K562 (cell line): ENCODE measurements around the gene IL2RG.

Experiments used
- CBX2 ChIP-seq: fragments of 200-600 bp; sonication (generic); IDR thresholded peaks from one replicate; pipeline ENCODE4 v1.6.1; 2012; ENCODE audit warnings: mild to moderate bottlenecking, low read length, inconsistent platforms; ENCODE audit not compliant: insufficient read depth, poor library complexity, severe bottlenecking
- JUN ChIP-seq, 2 experiments: sonication (generic) in 1 of 2; formaldehyde crosslinking in 1 of 2; IDR thresholded peaks; 2 replicates each; pipeline versions ENCODE4 v1.6.1 to v1.8.0; 2012 to 2022; ENCODE audit warnings: borderline replicate concordance in 2 of 2, mild to moderate bottlenecking in 2 of 2, improper control_type of control experiment in 1 of 2, low read depth in 1 of 2, low read length in 1 of 2, missing genetic modification reagents in 1 of 2
- PML ChIP-seq: IDR thresholded peaks from 2 replicates; pipeline ENCODE4 v1.6.1; 2012; ENCODE audit warnings: low read length, inconsistent platforms
- PRPF4 ChIP-seq: fragments of 200-400 bp; formaldehyde crosslinking; IDR thresholded peaks from one replicate; pipeline ENCODE4 v1.6.1; 2017; ENCODE audit warnings: low read length, low read depth, mild to moderate bottlenecking; ENCODE audit not compliant: insufficient read depth, poor library complexity, severe bottlenecking
- RCOR1 ChIP-seq, 2 experiments: IDR thresholded peaks; 2 replicates each; pipeline ENCODE4 v1.6.1; 2012; ENCODE audit warnings: low read depth in 2 of 2, low read length in 2 of 2, borderline replicate concordance in 1 of 2, improper control_type of control experiment in 1 of 2
- SMC3 ChIP-seq: conservative IDR thresholded peaks from 2 replicates; pipeline ENCODE4 v1.6.1; 2011; ENCODE audit warnings: low read depth, low read length, improper control_type of control experiment; ENCODE audit not compliant: insufficient read depth
- SRSF1 ChIP-seq: fragments of 200-400 bp; formaldehyde crosslinking; IDR thresholded peaks from 2 replicates; pipeline ENCODE4 v1.6.1; 2017; ENCODE audit warnings: mild to moderate bottlenecking, low read depth, low read length, moderate library complexity
- TAF1 ChIP-seq: IDR thresholded peaks from 2 replicates; pipeline ENCODE4 v1.6.1; 2011; ENCODE audit warnings: mild to moderate bottlenecking, low read length, moderate library complexity; ENCODE audit not compliant: insufficient read depth, control insufficient read depth, severe bottlenecking; ENCODE audit errors: extremely low read depth
- ZFX ChIP-seq: sonication (generic); formaldehyde crosslinking; IDR thresholded peaks from 2 replicates; pipeline ENCODE4 v1.8.0; 2022; ENCODE audit warnings: mild to moderate bottlenecking, missing genetic modification reagents, moderate library complexity
- ZNF12 ChIP-seq: sonication (generic); formaldehyde crosslinking; IDR thresholded peaks from 2 replicates; pipeline ENCODE4 v1.4.0; 2020; ENCODE audit warnings: mild to moderate bottlenecking, missing genetic modification reagents
- ZNF274 ChIP-seq: IDR thresholded peaks from 2 replicates; pipeline ENCODE4 v1.6.1; 2011; ENCODE audit warnings: low read depth, mild to moderate bottlenecking, low read length, moderate library complexity, borderline replicate concordance
- TF ChIP-seq, protein P1 (sequence below), 3 experiments: IDR thresholded peaks in 2 of 3; conservative IDR thresholded peaks in 1 of 3; 2 replicates each; pipeline ENCODE4 v1.5.1; 2011 to 2012; ENCODE audit warnings: low read length in 3 of 3, mild to moderate bottlenecking in 3 of 3, control low read depth in 2 of 3, improper control_type of control experiment in 1 of 3, inconsistent platforms in 1 of 3, low read depth in 1 of 3, mixed read lengths in 1 of 3, moderate library complexity in 1 of 3; ENCODE audit not compliant: insufficient read depth in 2 of 3

DNA sequence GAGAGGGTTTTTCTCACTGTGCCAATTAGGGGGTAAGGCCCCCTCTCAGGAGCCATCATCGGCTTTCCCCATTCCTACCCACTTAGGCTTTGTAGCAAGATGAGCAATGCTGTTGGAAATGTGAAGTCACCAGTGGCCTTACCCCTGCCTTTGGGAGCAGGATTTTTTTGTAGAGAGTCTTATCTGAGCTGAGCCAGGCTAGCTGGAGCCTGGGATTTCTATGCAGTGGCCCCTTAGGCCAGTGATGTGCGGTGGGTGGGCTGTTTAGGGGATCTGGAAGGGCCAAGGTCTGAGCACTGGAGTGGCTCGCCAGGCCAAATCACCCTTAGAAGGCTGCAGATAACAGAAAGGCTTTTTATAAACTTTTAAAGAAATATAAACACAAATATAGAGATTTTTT, 9.1 kb downstream of the IL2RG start:
- no peak for TF ChIP-seq ZFX (CRISPR knock-in tag)
- no peak for TF ChIP-seq ZNF12 (CRISPR knock-in tag)
- TF ChIP-seq SRSF1 = no peak
- TF ChIP-seq JUN (IDR thresholded peaks at IDR 0.05; ENCODE audit: borderline replicate concordance, low read depth, low read length) = no peak
- no peak for TF ChIP-seq JUN (CRISPR knock-in tag; IDR thresholded peaks at IDR 0.05; ENCODE audit: borderline replicate concordance)
- TF ChIP-seq TAF1 = no peak
- TF ChIP-seq, protein P1, sequence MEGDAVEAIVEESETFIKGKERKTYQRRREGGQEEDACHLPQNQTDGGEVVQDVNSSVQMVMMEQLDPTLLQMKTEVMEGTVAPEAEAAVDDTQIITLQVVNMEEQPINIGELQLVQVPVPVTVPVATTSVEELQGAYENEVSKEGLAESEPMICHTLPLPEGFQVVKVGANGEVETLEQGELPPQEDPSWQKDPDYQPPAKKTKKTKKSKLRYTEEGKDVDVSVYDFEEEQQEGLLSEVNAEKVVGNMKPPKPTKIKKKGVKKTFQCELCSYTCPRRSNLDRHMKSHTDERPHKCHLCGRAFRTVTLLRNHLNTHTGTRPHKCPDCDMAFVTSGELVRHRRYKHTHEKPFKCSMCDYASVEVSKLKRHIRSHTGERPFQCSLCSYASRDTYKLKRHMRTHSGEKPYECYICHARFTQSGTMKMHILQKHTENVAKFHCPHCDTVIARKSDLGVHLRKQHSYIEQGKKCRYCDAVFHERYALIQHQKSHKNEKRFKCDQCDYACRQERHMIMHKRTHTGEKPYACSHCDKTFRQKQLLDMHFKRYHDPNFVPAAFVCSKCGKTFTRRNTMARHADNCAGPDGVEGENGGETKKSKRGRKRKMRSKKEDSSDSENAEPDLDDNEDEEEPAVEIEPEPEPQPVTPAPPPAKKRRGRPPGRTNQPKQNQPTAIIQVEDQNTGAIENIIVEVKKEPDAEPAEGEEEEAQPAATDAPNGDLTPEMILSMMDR (IDR thresholded peaks at IDR 0.05 in 2 of 3, conservative IDR thresholded peaks at IDR 0.05 in 1 of 3; ENCODE audit: insufficient read depth in 2 of 3, low read depth in 1 of 3, low read length in 3 of 3) = no peak
- TF ChIP-seq SMC3 = no peak
- TF ChIP-seq ZNF274 = no peak
- TF ChIP-seq PML = no peak
- TF ChIP-seq PRPF4 = no peak
- TF ChIP-seq CBX2 = no peak
- TF ChIP-seq RCOR1 (IDR thresholded peaks at IDR 0.05; ENCODE audit: borderline replicate concordance in 1 of 2, low read depth in 2 of 2, low read length in 2 of 2) = no peak
